IPS DF 19.7 (cell line): ENCODE measurements around the gene LAIR2.
"Not testable (repeated sequence)": the region's sequence is repeated elsewhere in the genome, so short reads cannot be mapped to it uniquely, and the experiment has no call there.

Source experiments
- DNase-seq: peaks from one replicate; pipeline ENCODE4 v3.0.0-alpha.2; 2013; ENCODE audit warnings: low read depth, low spot score

Gene LAIR2

GRCh38 chr19:54493967-54494585 lies 8.6 kb upstream of the LAIR2 start:
- no peak for DNase-seq

- not testable (repeated sequence) for DNase-seq
Observed at GRCh38 chr19:54495284-54495683, 7.3 kb upstream of the LAIR2 start.

GRCh38 chr19:54497747-54498450 lies 4.7 kb upstream of the LAIR2 start:
- DNase-seq: not testable (repeated sequence)

- not testable (repeated sequence) for DNase-seq
Observed at GRCh38 chr19:54498451-54498772, 4.2 kb upstream of the LAIR2 start.

GRCh38 chr19:54505542-54505941 lies 2.9 kb downstream of the LAIR2 start:
- DNase-seq: not testable (repeated sequence)

- no peak for DNase-seq
Observed at GRCh38 chr19:54506079-54506478, 3.4 kb downstream of the LAIR2 start.

DNA sequence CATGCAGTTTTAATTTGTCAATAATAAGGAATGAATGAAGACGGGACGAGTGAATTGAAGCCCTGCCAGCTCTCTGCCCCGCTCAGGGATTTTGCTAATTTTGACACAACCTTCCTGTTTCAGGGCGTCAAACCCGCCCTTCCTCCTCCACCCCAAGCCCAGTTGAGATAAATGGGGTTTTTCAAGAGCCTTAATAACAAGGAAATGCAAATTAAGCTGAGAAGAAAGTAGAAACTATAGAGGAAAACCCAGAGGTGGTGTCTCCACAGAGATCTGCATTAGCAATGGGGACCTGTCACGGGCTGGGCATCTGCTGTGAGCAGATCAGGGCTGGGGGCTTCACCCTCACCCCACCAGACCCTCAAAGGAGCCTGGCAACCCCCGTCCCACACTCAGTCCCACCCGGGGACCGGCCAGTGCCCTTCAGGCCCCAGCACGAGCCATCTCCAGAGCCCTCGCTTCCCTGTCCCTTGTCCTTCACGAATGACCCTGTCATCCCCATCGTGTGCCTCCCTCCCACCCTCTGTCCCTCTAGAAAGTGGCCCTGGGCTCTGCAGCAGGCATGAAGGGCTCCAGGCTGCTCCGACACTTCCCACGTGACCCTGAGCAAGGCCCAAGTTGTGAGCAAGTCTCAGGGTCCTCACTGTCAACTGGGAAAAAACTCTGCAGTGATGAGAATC lies 4.5 kb downstream of the LAIR2 start:
- DNase-seq: not testable (repeated sequence)

DNA sequence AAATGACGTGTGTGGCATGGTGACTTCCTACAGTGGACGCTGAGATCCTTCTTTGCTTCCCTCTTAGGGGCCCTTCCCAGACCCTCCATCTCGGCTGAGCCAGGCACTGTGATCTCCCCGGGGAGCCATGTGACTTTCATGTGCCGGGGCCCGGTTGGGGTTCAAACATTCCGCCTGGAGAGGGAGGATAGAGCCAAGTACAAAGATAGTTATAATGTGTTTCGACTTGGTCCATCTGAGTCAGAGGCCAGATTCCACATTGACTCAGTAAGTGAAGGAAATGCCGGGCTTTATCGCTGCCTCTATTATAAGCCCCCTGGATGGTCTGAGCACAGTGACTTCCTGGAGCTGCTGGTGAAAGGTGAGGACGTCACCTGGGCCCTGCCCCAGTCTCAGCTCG lies 5.2 kb downstream of the LAIR2 start:
- no peak for DNase-seq

- DNase-seq: not testable (repeated sequence)
Observed at GRCh38 chr19:54508487-54508886, 5.9 kb downstream of the LAIR2 start.

GRCh38 chr19:54509200-54509940 lies 6.7 kb downstream of the LAIR2 start:
- not testable (repeated sequence) for DNase-seq

DNA sequence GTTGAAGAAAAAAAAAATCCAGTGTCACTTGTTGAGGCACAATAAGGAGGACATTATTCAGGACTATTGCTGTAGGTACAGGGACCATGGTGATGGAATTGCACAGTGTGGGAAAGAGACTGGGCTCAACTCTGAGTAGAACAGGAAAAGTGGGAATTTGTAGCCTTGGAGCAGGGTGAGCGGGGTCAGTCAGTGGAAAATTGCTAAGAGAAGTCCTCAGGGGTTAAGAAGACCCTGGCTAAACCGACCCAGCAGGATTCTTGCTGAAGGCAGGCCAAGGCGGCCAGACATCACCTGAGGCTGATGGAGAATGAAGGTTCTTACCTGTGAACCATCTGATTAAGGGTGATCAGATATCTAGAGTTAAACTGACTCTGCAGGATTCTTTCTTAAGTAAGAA lies 12.5 kb downstream of the LAIR2 start:
- no peak for DNase-seq

- DNase-seq: no peak
Observed at GRCh38 chr19:54517483-54517882, 14.9 kb downstream of the LAIR2 start.

DNA sequence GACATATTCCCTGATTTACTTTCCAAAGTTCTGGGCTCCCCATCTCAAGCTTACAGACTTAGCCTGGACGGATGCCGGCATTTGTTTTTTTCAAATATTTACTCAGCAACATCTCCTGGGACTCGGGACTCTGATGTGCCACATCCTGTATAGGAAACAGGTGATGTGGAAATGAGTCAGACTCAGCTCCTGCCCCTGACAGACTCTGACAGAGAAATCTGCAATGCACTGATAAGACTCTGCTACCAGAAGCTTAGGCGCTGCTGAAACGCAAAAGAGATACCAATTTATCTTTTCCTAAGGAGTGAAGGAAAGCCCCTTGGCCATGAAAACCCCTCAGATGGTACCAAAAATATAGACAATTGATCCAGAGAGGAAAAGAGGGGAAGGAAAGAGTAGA lies 16.2 kb downstream of the LAIR2 start:
- DNase-seq: no peak

GRCh38 chr19:54521022-54521859 lies 18.6 kb downstream of the LAIR2 start:
- no peak for DNase-seq

DNA sequence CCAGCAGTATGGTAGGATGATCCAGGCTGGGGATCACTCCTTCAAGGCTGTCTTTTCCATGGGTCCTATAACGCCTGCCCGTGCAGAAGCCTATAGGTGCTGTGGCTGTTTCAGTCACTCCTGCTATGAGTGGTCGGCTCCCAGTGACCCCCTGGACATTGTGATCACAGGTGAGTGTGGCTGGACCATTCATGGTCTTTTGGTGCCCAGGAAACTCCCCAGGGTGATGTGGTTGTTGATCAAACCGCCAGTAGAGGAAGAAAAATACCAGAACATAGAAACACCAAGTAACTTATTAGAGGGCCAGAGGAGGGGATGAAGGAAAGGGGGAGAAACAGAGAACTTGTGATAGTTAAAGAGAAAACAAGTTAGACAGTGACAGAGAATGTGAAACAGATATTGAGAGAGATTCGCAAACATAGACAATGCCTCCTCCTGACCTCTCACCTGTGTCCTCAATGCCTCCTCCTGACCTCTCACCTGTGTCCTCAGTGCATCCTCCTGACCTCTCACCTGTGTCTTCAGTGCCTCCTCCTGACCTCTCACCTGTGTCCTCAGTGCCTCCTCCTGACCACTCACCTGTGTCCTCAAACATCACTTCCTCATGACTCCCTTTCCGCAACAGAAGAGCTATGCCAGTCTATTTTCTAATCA lies 19.4 kb downstream of the LAIR2 start:
- DNase-seq: no peak

DNA sequence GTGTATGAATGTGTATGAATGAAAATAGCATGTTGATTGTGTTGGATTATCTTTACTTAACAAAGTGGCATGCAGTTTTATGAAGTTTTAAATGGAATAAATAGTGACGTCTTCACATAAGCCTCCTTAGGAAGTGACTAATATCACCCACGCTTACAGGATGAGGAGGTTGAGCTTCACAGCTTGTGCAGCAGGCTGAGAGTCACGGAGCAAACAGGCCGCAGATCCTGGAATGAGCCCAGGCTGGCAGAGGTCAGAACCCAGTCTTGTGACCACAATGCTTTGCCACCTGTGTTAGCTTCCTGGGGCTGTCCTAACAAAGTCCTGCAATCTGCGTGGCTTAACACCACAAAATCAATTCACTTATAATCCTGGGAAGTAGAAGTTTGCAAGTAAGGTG lies 20.8 kb downstream of the LAIR2 start:
- no peak for DNase-seq

- DNase-seq: no peak
Observed at GRCh38 chr19:54525636-54526035, 23.0 kb downstream of the LAIR2 start.

DNA sequence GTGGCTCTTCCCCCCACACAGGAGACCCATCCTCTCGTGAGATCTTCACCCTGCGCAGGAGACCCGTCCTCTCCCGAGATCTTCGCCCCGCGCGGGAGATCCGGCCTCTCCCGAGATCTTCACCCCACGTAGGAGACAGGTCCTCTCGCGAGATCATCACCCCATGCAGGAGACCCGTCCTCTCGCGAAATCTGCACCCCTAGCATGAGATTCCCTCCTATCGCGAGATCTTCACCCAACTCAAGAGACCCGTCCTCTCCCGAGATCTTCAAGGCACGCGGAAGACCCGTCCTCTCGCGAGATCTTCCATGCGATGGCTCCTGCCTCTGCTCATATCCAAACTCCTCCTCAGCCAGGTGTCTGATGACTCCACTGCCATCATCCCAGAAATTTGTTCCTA lies 24.3 kb downstream of the LAIR2 start:
- no peak for DNase-seq

- DNase-seq: no peak
Observed at GRCh38 chr19:54530866-54531265, 28.2 kb downstream of the LAIR2 start.

- no peak for DNase-seq
Observed at GRCh38 chr19:54532528-54532927, 29.9 kb downstream of the LAIR2 start.

- DNase-seq: no peak
Observed at GRCh38 chr19:54533476-54533875, 30.8 kb downstream of the LAIR2 start.
